Gastrocnemius medialis (tissue), 4 donors: Measurements from ENCODE around the gene KIF18A. TPM values are rescaled to one million over a fixed set of nuclear protein-coding genes. Genes with fewer than 3 reads are reported as not detected.

Experiments
- ATAC-seq, 2 donors: fragments of 150-250 bp; one replicate each; pipeline ENCODE4 v1.9.1; 2016
- DNase-seq, 2 donors: peaks; one replicate each; pipeline ENCODE4 v3.0.0-alpha.2; 2019
- H3K27ac ChIP-seq, 4 donors: fragments of 200-600 bp; sonication (generic); 1 replicate in 1 of 4; 2 replicates in 3 of 4; pipeline ENCODE4 v1.5.1; 2016 to 2018; ENCODE audit warnings: mild to moderate bottlenecking in 2 of 4, moderate library complexity in 1 of 4
- H3K27me3 ChIP-seq, 3 donors: fragments of 200-600 bp; sonication (generic) in 2 of 3; 1 replicate in 1 of 3; 2 replicates in 2 of 3; pipeline versions ENCODE4 v1.5.1 to v1.6.0; 2016 to 2019; ENCODE audit warnings: mild to moderate bottlenecking in 1 of 3, moderate library complexity in 1 of 3
- H3K36me3 ChIP-seq, 2 donors: fragments of 200-600 bp; sonication (generic) in 1 of 2; one replicate each; pipeline ENCODE4 v1.5.1; 2017 to 2018
- H3K4me1 ChIP-seq, 2 donors: fragments of 200-600 bp; sonication (generic) in 1 of 2; one replicate each; pipeline ENCODE4 v1.5.1; 2016 to 2017; ENCODE audit warnings: mild to moderate bottlenecking in 2 of 2
- H3K4me3 ChIP-seq, 4 donors: fragments of 200-600 bp; sonication (generic) in 3 of 4; 1 replicate in 1 of 4; 2 replicates in 3 of 4; pipeline ENCODE4 v1.5.1; 2016 to 2019; ENCODE audit warnings: mild to moderate bottlenecking in 2 of 4
- H3K9me3 ChIP-seq, 3 donors: fragments of 200-600 bp; sonication (generic) in 2 of 3; 1 replicate in 1 of 3; 2 replicates in 2 of 3; pipeline ENCODE4 v1.5.1; 2016 to 2019
- CTCF ChIP-seq, 5 experiments: fragments of 450-650 bp in 3 of 5; fragments of 200-600 bp in 2 of 5; sonication (generic) in 2 of 5; IDR thresholded peaks in 4 of 5; conservative IDR thresholded peaks in 1 of 5; 1 replicate in 4 of 5; 2 replicates in 1 of 5; pipeline ENCODE4 v1.5.1; 2016 to 2019; ENCODE audit warnings: antibody characterized with exemption in 5 of 5, mild to moderate bottlenecking in 3 of 5, moderate library complexity in 3 of 5
- POLR2A ChIP-seq, 2 donors: fragments of 450-650 bp; IDR thresholded peaks; one replicate each; pipeline ENCODE4 v1.6.1; 2017; ENCODE audit warnings: antibody characterized with exemption in 2 of 2, mild to moderate bottlenecking in 2 of 2, moderate library complexity in 2 of 2
- in situ Hi-C, 4 donors: fragments of 200-750 bp; cut with MboI; loops; one replicate each; pipeline versions ENCODE4 v1.15.0 to v1.8.0; 2017; ENCODE audit warnings: low sequenced_read_pairs in 4 of 4
- intact Hi-C: fragments of 100-400 bp; cut with DNase I; formaldehyde crosslinking; loops from one replicate; pipeline ENCODE4 v1.15.1; 2023; ENCODE audit warnings: low total_unique reads
- total RNA-seq, 4 donors: library from RNA; depleted of rRNA; stranded (reverse); fragments of >200 nt; gene quantifications; one replicate each; pipeline versions ENCODE4 v1.1.0 to v1.2.3, GENCODE V29; 2016

Gene KIF18A
- total RNA-seq, 4 donors from 2014 or later = 0.10 to 0.41 (median 0.10) TPM

- no peak overlapping the region for H3K4me3 ChIP-seq
- DNase-seq = no peak
- intact Hi-C loops = no loop called here
- H3K4me1 ChIP-seq = no peaks in the 10 kb centered on the region
- no peaks in the 10 kb centered on the region for H3K36me3 ChIP-seq
- no peak for ATAC-seq
- TF ChIP-seq CTCF (IDR thresholded peaks at IDR 0.05 in 4 of 5, conservative IDR thresholded peaks at IDR 0.05 in 1 of 5) (no peak), POLR2A (IDR thresholded peaks at IDR 0.05) (no peak)
- H3K27ac ChIP-seq = no peak overlapping the region
- H3K27me3 ChIP-seq = no peaks in the 10 kb centered on the region
- H3K9me3 ChIP-seq = no peaks in the 10 kb centered on the region
- in situ Hi-C loops = no loop called here
These were observed 49.6 kb downstream of the KIF18A start for GRCh38 chr11:28058333-28058732.

- Histone ChIP-seq H3K27ac (no peak overlapping the region), H3K36me3 (no peaks in the 10 kb centered on the region), H3K27me3 (no peaks in the 10 kb centered on the region), H3K9me3 (no peaks in the 10 kb centered on the region), H3K4me3 (no peak overlapping the region), H3K4me1 (no peaks in the 10 kb centered on the region)
- TF ChIP-seq CTCF (IDR thresholded peaks at IDR 0.05 in 4 of 5, conservative IDR thresholded peaks at IDR 0.05 in 1 of 5) = no peak
- no peak for TF ChIP-seq POLR2A (IDR thresholded peaks at IDR 0.05)
- in situ Hi-C loops (no loop called here), intact Hi-C loops (no loop called here)
- ATAC-seq (no peak), DNase-seq (no peak)
These were observed 53.1 kb downstream of the KIF18A start for GRCh38 chr11:28054821-28055220.

GRCh38 chr11:28049338-28050216 is 58.4 kb downstream of the KIF18A start:
- H3K27me3 ChIP-seq = no peaks in the 10 kb centered on the region
- in situ Hi-C loops = no loop called here
- intact Hi-C loops = no loop called here

GRCh38 chr11:28048812-28049211 is 59.1 kb downstream of the KIF18A start:
- H3K27ac ChIP-seq = no peak overlapping the region
- intact Hi-C loops (no loop called here), in situ Hi-C loops (no loop called here)
- H3K9me3 ChIP-seq = no peaks in the 10 kb centered on the region
- TF ChIP-seq CTCF (IDR thresholded peaks at IDR 0.05 in 4 of 5, conservative IDR thresholded peaks at IDR 0.05 in 1 of 5) (no peak), POLR2A (IDR thresholded peaks at IDR 0.05) (no peak)
- H3K27me3 ChIP-seq = no peaks in the 10 kb centered on the region
- DNase-seq (no peak), ATAC-seq (no peak)
- H3K4me1 ChIP-seq = no peaks in the 10 kb centered on the region
- H3K4me3 ChIP-seq = no peak overlapping the region
- no peaks in the 10 kb centered on the region for H3K36me3 ChIP-seq

More at GRCh38 chr11:28049338-28050216, 58.4 kb downstream of the KIF18A start:
- Histone ChIP-seq H3K4me3 (no peak overlapping the region), H3K9me3 (no peaks in the 10 kb centered on the region), H3K36me3 (no peaks in the 10 kb centered on the region), H3K27ac (no peak overlapping the region), H3K4me1 (no peaks in the 10 kb centered on the region)
- DNase-seq (no peak), ATAC-seq (no peak)
- TF ChIP-seq POLR2A (IDR thresholded peaks at IDR 0.05) (no peak), CTCF (IDR thresholded peaks at IDR 0.05 in 4 of 5, conservative IDR thresholded peaks at IDR 0.05 in 1 of 5) (no peak)
